GM23338 (cell line): ENCODE results near the gene SFRP2. TPM values are rescaled to one million over a fixed set of nuclear protein-coding genes. Genes with fewer than 3 reads are reported as not detected.
A peak's percentile ranks its signal among the peaks of the same experiment; 100 is the strongest.

Experiments
- ATAC-seq: fragments of 200-7000 bp; cut with Tn5 transposase; 3 replicates; pipeline ENCODE4 v1.9.1; 2020
- DNase-seq: peaks from one replicate; pipeline ENCODE4 v3.0.0-alpha.2; 2015; ENCODE audit warnings: low spot score
- H2AFZ ChIP-seq: fragments of 200-600 bp; sonication (generic); 2 replicates; pipeline ENCODE4 v1.8.0; 2016; ENCODE audit warnings: antibody characterized with exemption, mild to moderate bottlenecking, moderate library complexity
- H3F3A ChIP-seq: fragments of 200-600 bp; sonication (generic); replicated peaks from 2 replicates; pipeline ENCODE4 v1.8.0; 2017; ENCODE audit warnings: antibody characterized with exemption, mixed run types, low read depth
- H3K27ac ChIP-seq: fragments of 200-600 bp; sonication (generic); 2 replicates; pipeline ENCODE4 v1.6.1; 2016; ENCODE audit warnings: low read depth
- H3K27me3 ChIP-seq: fragments of 200-600 bp; sonication (generic); 2 replicates; pipeline ENCODE4 v1.8.0; 2016; ENCODE audit warnings: mild to moderate bottlenecking, mixed run types, moderate library complexity; ENCODE audit not compliant: insufficient read depth
- H3K36me3 ChIP-seq: fragments of 200-600 bp; sonication (generic); 2 replicates; pipeline ENCODE4 v1.8.0; 2016; ENCODE audit warnings: mild to moderate bottlenecking; ENCODE audit not compliant: insufficient read depth
- H3K4me1 ChIP-seq: fragments of 200-600 bp; sonication (generic); 2 replicates; pipeline ENCODE4 v1.8.0; 2016; ENCODE audit warnings: mild to moderate bottlenecking, moderate library complexity; ENCODE audit not compliant: insufficient read depth
- H3K4me2 ChIP-seq: fragments of 200-600 bp; sonication (generic); 2 replicates; pipeline ENCODE4 v1.7.1; 2017; ENCODE audit warnings: mixed run types
- H3K4me3 ChIP-seq: fragments of 200-600 bp; sonication (generic); 2 replicates; pipeline ENCODE4 v1.6.1; 2016; ENCODE audit warnings: mixed run types
- H3K79me2 ChIP-seq: fragments of 200-600 bp; sonication (generic); replicated peaks from 2 replicates; pipeline ENCODE4 v1.8.0; 2017; ENCODE audit warnings: mild to moderate bottlenecking; ENCODE audit not compliant: insufficient read depth
- H3K9me2 ChIP-seq: fragments of 200-600 bp; sonication (generic); 2 replicates; pipeline ENCODE4 v1.8.0; 2017; ENCODE audit not compliant: insufficient read depth
- H4K20me1 ChIP-seq: fragments of 200-600 bp; sonication (generic); replicated peaks from 2 replicates; pipeline ENCODE4 v1.8.0; 2017; ENCODE audit warnings: mild to moderate bottlenecking; ENCODE audit not compliant: insufficient read depth
- H3K27ac Mint-ChIP-seq: 2 replicates; pipeline ENCODE4 v1.8.0; 2020; ENCODE audit warnings: inconsistent platforms, mild to moderate bottlenecking, moderate library complexity, mixed read lengths
- H3K27me3 Mint-ChIP-seq: 3 replicates; pipeline ENCODE4 v1.8.0; 2022; ENCODE audit warnings: low read depth, mild to moderate bottlenecking, moderate library complexity, mixed read lengths, inconsistent platforms; ENCODE audit not compliant: insufficient read depth, poor library complexity
- H3K36me3 Mint-ChIP-seq: 3 replicates; pipeline ENCODE4 v1.8.0; 2021; ENCODE audit warnings: low read depth, mild to moderate bottlenecking, inconsistent platforms, moderate library complexity, mixed read lengths
- H3K4me1 Mint-ChIP-seq: 3 replicates; pipeline ENCODE4 v1.8.0; 2020; ENCODE audit warnings: mild to moderate bottlenecking, inconsistent platforms, mixed read lengths
- H3K4me3 Mint-ChIP-seq: 3 replicates; pipeline ENCODE4 v1.8.0; 2021; ENCODE audit warnings: moderate library complexity, mild to moderate bottlenecking, inconsistent platforms, mixed read lengths
- H3K9me3 Mint-ChIP-seq: 3 replicates; pipeline ENCODE4 v1.8.0; 2020; ENCODE audit warnings: moderate library complexity, mild to moderate bottlenecking, inconsistent platforms, mixed read lengths
- CREB1 ChIP-seq: fragments of 250-450 bp; sonication (Bioruptor Pico); IDR thresholded peaks from 2 replicates; pipeline ENCODE4 v1.5.0; 2020; ENCODE audit warnings: low read depth, mild to moderate bottlenecking, moderate library complexity
- CTCF ChIP-seq, 2 experiments: fragments of 200-600 bp in 1 of 2; sonication (generic) in 1 of 2; conservative IDR thresholded peaks; 2 replicates each; pipeline versions ENCODE4 v1.5.1 to v1.6.1; 2016 to 2017; ENCODE audit warnings: antibody characterized with exemption in 2 of 2, low read depth in 2 of 2, mild to moderate bottlenecking in 2 of 2, moderate library complexity in 1 of 2
- EZH2 ChIP-seq: fragments of 200-600 bp; sonication (generic); IDR thresholded peaks from one replicate; pipeline ENCODE4 v1.8.0; 2017; ENCODE audit warnings: antibody characterized with exemption, mild to moderate bottlenecking, low read depth; ENCODE audit not compliant: unreplicated experiment
- EZH2phosphoT487 ChIP-seq: fragments of 200-600 bp; sonication (generic); IDR thresholded peaks from one replicate; pipeline ENCODE4 v1.8.1; 2018; ENCODE audit warnings: antibody characterized with exemption; ENCODE audit not compliant: unreplicated experiment
- JUNB ChIP-seq: IDR thresholded peaks from one replicate; pipeline ENCODE4 v1.6.1; 2016; ENCODE audit warnings: antibody characterized with exemption; ENCODE audit not compliant: unreplicated experiment
- NANOG ChIP-seq: IDR thresholded peaks from 2 replicates; pipeline ENCODE4 v1.6.1; 2016; ENCODE audit warnings: antibody characterized with exemption, borderline replicate concordance
- POLR2AphosphoS5 ChIP-seq: IDR thresholded peaks from 2 replicates; pipeline ENCODE4 v1.6.1; 2016; ENCODE audit warnings: antibody characterized with exemption, low read depth
- STAT1 ChIP-seq: IDR thresholded peaks from one replicate; pipeline ENCODE4 v1.6.1; 2016; ENCODE audit warnings: antibody characterized with exemption; ENCODE audit not compliant: unreplicated experiment
- ZNF114 ChIP-seq: fragments of 250-450 bp; sonication (Bioruptor Pico); IDR thresholded peaks from 2 replicates; pipeline ENCODE4 v1.5.0; 2020; ENCODE audit warnings: mild to moderate bottlenecking, moderate library complexity
- ZNF331 ChIP-seq: fragments of 250-450 bp; sonication (Bioruptor Pico); IDR thresholded peaks from 2 replicates; pipeline ENCODE4 v1.5.0; 2020; ENCODE audit warnings: low read depth, mild to moderate bottlenecking, moderate library complexity
- polyA plus RNA-seq: library from polyadenylated mRNA; unstranded; fragments of >200 nt; fragmentation: Nextera tagmentation; extraction: Ambion mirVana; gene quantifications from 2 replicates; pipeline ENCODE4 v1.2.1, GENCODE V29; 2016
- total RNA-seq: library from RNA; depleted of rRNA; stranded (reverse); fragments of >200 nt; shearing (Covaris generic); gene quantifications from 2 replicates; pipeline ENCODE4 v1.2.3, GENCODE V29; 2014
- TF ChIP-seq, protein P1 (sequence below): fragments of 250-450 bp; sonication (Bioruptor Pico); IDR thresholded peaks from 2 replicates; pipeline ENCODE4 v1.5.0; 2020; ENCODE audit warnings: mild to moderate bottlenecking, moderate library complexity
- TF ChIP-seq, protein P2 (sequence below): IDR thresholded peaks from one replicate; pipeline ENCODE4 v1.6.1; 2018; ENCODE audit warnings: antibody characterized with exemption; ENCODE audit not compliant: unreplicated experiment
- TF ChIP-seq, protein P3 (sequence below): IDR thresholded peaks from 2 replicates; pipeline ENCODE4 v1.6.1; 2016; ENCODE audit warnings: antibody characterized with exemption

SFRP2 gene
- total and polyA plus RNA-seq, 2 experiments from 2014 or later, result 219 to 286 TPM

DNA sequence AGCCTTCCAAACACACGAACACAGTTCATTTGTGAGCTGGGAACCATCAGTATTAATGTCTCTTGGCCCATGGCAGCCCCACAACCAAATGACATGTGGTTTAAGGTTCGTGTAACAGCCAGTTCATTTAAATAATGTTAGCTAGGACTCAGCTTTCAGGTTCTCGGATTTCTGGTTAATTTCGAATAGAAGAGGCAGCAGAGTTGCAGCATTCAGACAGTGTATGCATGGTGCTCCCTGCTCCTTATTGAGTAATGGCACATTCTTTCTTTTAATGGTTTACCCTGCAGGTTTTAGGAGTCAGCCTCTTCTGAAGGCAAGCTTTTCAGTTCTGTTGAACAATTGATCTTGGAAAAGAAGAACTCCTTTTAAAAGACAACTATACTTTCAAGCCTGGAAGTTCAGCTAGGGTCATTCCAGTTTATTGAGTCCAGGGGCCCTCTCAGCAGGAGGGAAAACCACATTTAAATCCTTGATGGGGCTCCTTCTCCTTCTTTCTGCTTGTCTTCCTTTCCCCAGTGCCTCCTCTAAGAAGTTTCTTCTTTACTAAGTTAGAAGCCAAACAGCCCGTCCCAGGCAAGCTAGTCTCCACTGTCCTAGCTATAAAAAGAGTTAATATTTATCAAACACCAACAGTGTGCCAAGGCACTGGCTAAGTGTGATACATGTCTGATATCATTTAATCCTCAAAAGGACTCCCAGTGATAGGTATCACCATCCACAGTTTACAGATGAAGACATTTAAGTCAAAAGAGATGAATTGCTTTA lies 24.1 kb downstream of the SFRP2 start:
- H3K27ac Mint-ChIP-seq, result peak overlapping the region; percentile 51
- ATAC-seq, result no peak

More for the DNA sequence above, 24.1 kb downstream of the SFRP2 start:
- peaks cover 26% of the 10 kb centered on the region for H3K4me1 Mint-ChIP-seq
- Histone ChIP-seq H3K79me2 (no peaks in the 10 kb centered on the region), H3F3A (no peaks in the 10 kb centered on the region), H3K4me3 (peak overlapping the region; percentile 30; the same call in 1 of the 2 replicates), H3K9me2 (0 out of 2 replicates have a peak, but pooled peaks cover 4% of the 10 kb centered on the region), H4K20me1 (no peaks in the 10 kb centered on the region), H2AFZ (no peak overlapping the region), H3K4me1 (peaks cover 29% of the 10 kb centered on the region), H3K4me2 (peak overlapping the region; percentile 58), H3K27me3 (0 out of 2 replicates have a peak, but pooled peaks cover 2% of the 10 kb centered on the region), H3K27ac (peak overlapping the region; percentile 48; the same call in 1 of the 2 replicates), H3K36me3 (no peaks in the 10 kb centered on the region)
- no peaks in the 10 kb centered on the region; the same call in 2 of the 3 replicates for H3K9me3 Mint-ChIP-seq
- no peaks in the 10 kb centered on the region for H3K36me3 Mint-ChIP-seq
- TF ChIP-seq STAT1 (no peak), NANOG (no peak), CREB1 (CRISPR knock-in tag) (no peak), POLR2AphosphoS5 (no peak), ZNF114 (CRISPR knock-in tag) (no peak), EZH2phosphoT487 (no peak), CTCF (conservative IDR thresholded peaks at IDR 0.05; ENCODE audit: low read depth in 2 of 2) (no peak), ZNF331 (no peak), JUNB (no peak), EZH2 (no peak)
- TF ChIP-seq, protein P1, sequence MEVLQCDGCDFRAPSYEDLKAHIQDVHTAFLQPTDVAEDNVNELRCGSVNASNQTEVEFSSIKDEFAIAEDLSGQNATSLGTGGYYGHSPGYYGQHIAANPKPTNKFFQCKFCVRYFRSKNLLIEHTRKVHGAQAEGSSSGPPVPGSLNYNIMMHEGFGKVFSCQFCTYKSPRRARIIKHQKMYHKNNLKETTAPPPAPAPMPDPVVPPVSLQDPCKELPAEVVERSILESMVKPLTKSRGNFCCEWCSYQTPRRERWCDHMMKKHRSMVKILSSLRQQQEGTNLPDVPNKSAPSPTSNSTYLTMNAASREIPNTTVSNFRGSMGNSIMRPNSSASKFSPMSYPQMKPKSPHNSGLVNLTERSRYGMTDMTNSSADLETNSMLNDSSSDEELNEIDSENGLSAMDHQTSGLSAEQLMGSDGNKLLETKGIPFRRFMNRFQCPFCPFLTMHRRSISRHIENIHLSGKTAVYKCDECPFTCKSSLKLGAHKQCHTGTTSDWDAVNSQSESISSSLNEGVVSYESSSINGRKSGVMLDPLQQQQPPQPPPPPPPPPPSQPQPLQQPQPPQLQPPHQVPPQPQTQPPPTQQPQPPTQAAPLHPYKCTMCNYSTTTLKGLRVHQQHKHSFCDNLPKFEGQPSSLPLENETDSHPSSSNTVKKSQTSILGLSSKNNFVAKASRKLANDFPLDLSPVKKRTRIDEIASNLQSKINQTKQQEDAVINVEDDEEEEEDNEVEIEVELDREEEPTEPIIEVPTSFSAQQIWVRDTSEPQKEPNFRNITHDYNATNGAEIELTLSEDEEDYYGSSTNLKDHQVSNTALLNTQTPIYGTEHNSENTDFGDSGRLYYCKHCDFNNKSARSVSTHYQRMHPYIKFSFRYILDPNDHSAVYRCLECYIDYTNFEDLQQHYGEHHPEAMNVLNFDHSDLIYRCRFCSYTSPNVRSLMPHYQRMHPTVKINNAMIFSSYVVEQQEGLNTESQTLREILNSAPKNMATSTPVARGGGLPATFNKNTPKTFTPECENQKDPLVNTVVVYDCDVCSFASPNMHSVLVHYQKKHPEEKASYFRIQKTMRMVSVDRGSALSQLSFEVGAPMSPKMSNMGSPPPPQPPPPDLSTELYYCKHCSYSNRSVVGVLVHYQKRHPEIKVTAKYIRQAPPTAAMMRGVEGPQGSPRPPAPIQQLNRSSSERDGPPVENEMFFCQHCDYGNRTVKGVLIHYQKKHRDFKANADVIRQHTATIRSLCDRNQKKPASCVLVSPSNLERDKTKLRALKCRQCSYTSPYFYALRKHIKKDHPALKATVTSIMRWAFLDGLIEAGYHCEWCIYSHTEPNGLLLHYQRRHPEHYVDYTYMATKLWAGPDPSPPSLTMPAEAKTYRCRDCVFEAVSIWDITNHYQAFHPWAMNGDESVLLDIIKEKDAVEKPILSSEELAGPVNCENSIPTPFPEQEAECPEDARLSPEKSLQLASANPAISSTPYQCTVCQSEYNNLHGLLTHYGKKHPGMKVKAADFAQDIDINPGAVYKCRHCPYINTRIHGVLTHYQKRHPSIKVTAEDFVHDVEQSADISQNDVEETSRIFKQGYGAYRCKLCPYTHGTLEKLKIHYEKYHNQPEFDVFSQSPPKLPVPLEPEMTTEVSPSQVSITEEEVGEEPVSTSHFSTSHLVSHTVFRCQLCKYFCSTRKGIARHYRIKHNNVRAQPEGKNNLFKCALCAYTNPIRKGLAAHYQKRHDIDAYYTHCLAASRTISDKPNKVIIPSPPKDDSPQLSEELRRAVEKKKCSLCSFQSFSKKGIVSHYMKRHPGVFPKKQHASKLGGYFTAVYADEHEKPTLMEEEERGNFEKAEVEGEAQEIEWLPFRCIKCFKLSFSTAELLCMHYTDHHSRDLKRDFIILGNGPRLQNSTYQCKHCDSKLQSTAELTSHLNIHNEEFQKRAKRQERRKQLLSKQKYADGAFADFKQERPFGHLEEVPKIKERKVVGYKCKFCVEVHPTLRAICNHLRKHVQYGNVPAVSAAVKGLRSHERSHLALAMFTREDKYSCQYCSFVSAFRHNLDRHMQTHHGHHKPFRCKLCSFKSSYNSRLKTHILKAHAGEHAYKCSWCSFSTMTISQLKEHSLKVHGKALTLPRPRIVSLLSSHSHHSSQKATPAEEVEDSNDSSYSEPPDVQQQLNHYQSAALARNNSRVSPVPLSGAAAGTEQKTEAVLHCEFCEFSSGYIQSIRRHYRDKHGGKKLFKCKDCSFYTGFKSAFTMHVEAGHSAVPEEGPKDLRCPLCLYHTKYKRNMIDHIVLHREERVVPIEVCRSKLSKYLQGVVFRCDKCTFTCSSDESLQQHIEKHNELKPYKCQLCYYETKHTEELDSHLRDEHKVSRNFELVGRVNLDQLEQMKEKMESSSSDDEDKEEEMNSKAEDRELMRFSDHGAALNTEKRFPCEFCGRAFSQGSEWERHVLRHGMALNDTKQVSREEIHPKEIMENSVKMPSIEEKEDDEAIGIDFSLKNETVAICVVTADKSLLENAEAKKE, result no peak
- TF ChIP-seq, protein P2, sequence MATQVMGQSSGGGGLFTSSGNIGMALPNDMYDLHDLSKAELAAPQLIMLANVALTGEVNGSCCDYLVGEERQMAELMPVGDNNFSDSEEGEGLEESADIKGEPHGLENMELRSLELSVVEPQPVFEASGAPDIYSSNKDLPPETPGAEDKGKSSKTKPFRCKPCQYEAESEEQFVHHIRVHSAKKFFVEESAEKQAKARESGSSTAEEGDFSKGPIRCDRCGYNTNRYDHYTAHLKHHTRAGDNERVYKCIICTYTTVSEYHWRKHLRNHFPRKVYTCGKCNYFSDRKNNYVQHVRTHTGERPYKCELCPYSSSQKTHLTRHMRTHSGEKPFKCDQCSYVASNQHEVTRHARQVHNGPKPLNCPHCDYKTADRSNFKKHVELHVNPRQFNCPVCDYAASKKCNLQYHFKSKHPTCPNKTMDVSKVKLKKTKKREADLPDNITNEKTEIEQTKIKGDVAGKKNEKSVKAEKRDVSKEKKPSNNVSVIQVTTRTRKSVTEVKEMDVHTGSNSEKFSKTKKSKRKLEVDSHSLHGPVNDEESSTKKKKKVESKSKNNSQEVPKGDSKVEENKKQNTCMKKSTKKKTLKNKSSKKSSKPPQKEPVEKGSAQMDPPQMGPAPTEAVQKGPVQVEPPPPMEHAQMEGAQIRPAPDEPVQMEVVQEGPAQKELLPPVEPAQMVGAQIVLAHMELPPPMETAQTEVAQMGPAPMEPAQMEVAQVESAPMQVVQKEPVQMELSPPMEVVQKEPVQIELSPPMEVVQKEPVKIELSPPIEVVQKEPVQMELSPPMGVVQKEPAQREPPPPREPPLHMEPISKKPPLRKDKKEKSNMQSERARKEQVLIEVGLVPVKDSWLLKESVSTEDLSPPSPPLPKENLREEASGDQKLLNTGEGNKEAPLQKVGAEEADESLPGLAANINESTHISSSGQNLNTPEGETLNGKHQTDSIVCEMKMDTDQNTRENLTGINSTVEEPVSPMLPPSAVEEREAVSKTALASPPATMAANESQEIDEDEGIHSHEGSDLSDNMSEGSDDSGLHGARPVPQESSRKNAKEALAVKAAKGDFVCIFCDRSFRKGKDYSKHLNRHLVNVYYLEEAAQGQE, result no peak
- TF ChIP-seq, protein P3, sequence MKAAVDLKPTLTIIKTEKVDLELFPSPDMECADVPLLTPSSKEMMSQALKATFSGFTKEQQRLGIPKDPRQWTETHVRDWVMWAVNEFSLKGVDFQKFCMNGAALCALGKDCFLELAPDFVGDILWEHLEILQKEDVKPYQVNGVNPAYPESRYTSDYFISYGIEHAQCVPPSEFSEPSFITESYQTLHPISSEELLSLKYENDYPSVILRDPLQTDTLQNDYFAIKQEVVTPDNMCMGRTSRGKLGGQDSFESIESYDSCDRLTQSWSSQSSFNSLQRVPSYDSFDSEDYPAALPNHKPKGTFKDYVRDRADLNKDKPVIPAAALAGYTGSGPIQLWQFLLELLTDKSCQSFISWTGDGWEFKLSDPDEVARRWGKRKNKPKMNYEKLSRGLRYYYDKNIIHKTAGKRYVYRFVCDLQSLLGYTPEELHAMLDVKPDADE, result no peak
- H3K4me3 Mint-ChIP-seq, result no peak overlapping the region
- H3K27me3 Mint-ChIP-seq, result peaks cover 3% of the 10 kb centered on the region
- no peak for DNase-seq
